ENCODE measurements around the gene CNTNAP5.

DNA sequence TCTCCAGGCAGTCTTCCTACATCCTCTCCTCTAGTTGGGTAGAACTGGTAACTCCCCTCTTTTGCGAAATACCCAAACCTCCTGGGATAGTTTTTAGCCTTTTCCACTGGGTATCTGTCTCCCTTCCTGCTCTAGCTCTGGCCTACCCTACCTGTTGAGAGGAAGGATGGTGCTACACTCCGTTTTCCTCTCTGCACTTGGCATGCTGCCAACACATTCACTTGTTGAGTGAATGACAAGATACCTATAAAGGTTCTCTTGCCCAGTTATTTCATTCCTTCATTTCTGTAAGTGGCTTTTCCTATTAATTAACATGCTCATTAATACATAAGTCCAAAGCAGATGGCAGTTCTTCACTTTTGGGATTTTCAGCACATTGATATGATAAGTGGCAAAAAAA is 293.8 kb downstream of the CNTNAP5 start:
- TF ChIP-seq POLR2A (IDR thresholded peaks at IDR 0.05; ENCODE audit: low read depth, low read length) (no peak), USF2 (IDR thresholded peaks at IDR 0.05; ENCODE audit: low read depth, low read length) (no peak), CHD1 (IDR thresholded peaks at IDR 0.05; ENCODE audit: low read depth, low read length) (no peak), RCOR1 (IDR thresholded peaks at IDR 0.05; ENCODE audit: insufficient replicate concordance, low read length) (no peak), MXI1 (IDR thresholded peaks at IDR 0.05; ENCODE audit: borderline replicate concordance, low read depth, low read length) (no peak)
- TF ChIP-seq, protein P1, sequence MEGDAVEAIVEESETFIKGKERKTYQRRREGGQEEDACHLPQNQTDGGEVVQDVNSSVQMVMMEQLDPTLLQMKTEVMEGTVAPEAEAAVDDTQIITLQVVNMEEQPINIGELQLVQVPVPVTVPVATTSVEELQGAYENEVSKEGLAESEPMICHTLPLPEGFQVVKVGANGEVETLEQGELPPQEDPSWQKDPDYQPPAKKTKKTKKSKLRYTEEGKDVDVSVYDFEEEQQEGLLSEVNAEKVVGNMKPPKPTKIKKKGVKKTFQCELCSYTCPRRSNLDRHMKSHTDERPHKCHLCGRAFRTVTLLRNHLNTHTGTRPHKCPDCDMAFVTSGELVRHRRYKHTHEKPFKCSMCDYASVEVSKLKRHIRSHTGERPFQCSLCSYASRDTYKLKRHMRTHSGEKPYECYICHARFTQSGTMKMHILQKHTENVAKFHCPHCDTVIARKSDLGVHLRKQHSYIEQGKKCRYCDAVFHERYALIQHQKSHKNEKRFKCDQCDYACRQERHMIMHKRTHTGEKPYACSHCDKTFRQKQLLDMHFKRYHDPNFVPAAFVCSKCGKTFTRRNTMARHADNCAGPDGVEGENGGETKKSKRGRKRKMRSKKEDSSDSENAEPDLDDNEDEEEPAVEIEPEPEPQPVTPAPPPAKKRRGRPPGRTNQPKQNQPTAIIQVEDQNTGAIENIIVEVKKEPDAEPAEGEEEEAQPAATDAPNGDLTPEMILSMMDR (conservative IDR thresholded peaks at IDR 0.05; ENCODE audit: low read depth, low read length) = no peak
- TF ChIP-seq, protein P2, sequence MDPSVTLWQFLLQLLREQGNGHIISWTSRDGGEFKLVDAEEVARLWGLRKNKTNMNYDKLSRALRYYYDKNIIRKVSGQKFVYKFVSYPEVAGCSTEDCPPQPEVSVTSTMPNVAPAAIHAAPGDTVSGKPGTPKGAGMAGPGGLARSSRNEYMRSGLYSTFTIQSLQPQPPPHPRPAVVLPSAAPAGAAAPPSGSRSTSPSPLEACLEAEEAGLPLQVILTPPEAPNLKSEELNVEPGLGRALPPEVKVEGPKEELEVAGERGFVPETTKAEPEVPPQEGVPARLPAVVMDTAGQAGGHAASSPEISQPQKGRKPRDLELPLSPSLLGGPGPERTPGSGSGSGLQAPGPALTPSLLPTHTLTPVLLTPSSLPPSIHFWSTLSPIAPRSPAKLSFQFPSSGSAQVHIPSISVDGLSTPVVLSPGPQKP (IDR thresholded peaks at IDR 0.05; ENCODE audit: borderline replicate concordance, low read depth, low read length) = no peak

Measured in IMR-90 (cell line).